Uterus (tissue), 4 donors: ENCODE data around the gene ACVR1B. TPM values are rescaled to one million over a fixed set of nuclear protein-coding genes. Genes with fewer than 3 reads are reported as not detected.

Source experiments
- DNase-seq, 2 donors: peaks; one replicate each; pipeline ENCODE4 v3.0.0-alpha.2; 2019 to 2020
- H3K27ac ChIP-seq, 2 donors: fragments of 200-600 bp; sonication (generic); 1 replicate in 1 of 2; 2 replicates in 1 of 2; pipeline ENCODE4 v1.5.1; 2016 to 2018
- H3K27me3 ChIP-seq, 2 donors: fragments of 200-600 bp; sonication (generic); one replicate each; pipeline ENCODE4 v1.5.1; 2018 to 2019; ENCODE audit warnings: control low read depth in 1 of 2
- H3K36me3 ChIP-seq, 2 donors: fragments of 200-600 bp; sonication (generic); one replicate each; pipeline ENCODE4 v1.5.1; 2019; ENCODE audit warnings: control low read depth in 1 of 2
- H3K4me1 ChIP-seq, 2 donors: fragments of 200-600 bp; sonication (generic); one replicate each; pipeline ENCODE4 v1.5.1; 2018 to 2019; ENCODE audit warnings: control low read depth in 1 of 2
- H3K4me3 ChIP-seq, 2 donors: fragments of 200-600 bp; sonication (generic); 1 replicate in 1 of 2; 2 replicates in 1 of 2; pipeline ENCODE4 v1.5.1; 2018 to 2019; ENCODE audit warnings: mild to moderate bottlenecking in 1 of 2
- H3K9me3 ChIP-seq, 2 donors: fragments of 200-600 bp; sonication (generic); one replicate each; pipeline ENCODE4 v1.5.1; 2019; ENCODE audit warnings: control low read depth in 1 of 2
- CTCF ChIP-seq, 4 experiments: fragments of 200-600 bp in 2 of 4; fragments of 450-650 bp in 2 of 4; sonication (generic) in 2 of 4; IDR thresholded peaks; one replicate each; pipeline ENCODE4 v1.5.1; 2016 to 2019; ENCODE audit warnings: antibody characterized with exemption in 4 of 4, mild to moderate bottlenecking in 2 of 4, moderate library complexity in 1 of 4
- POLR2A ChIP-seq, 2 donors: fragments of 450-650 bp; IDR thresholded peaks; one replicate each; pipeline ENCODE4 v1.6.1; 2016; ENCODE audit warnings: antibody characterized with exemption in 2 of 2, mild to moderate bottlenecking in 1 of 2, moderate library complexity in 1 of 2
- intact Hi-C: fragments of 100-400 bp; cut with DNase I; formaldehyde crosslinking; loops from one replicate; pipeline ENCODE4 v1.15.1; 2023; ENCODE audit warnings: low total_unique reads
- total RNA-seq, 4 donors: library from RNA; depleted of rRNA in 3 of 4; stranded (reverse); fragments of >200 nt in 3 of 4; gene quantifications; one replicate each; pipeline versions ENCODE4 v1.1.0 to v1.2.4, GENCODE V29; 2014 to 2023
- donor health status: DM: yes; HTN: yes; CAD: no.

The ACVR1B gene
- total RNA-seq, 4 donors from 2014 or later = 2.6 to 31.6 (median 14.4) TPM

- TF ChIP-seq CTCF (IDR thresholded peaks at IDR 0.05) (no peak), POLR2A (IDR thresholded peaks at IDR 0.05) (no peak)
- intact Hi-C loops = no loop called here
- peak; percentile 80 to 88 for DNase-seq
- peak overlapping the region; percentile 70 to 76 for H3K4me3 ChIP-seq
- peak overlapping the region; percentile 90 to 98 for H3K27ac ChIP-seq
- H3K27me3 ChIP-seq = no peaks in the 10 kb centered on the region
- no peaks in the 10 kb centered on the region for H3K36me3 ChIP-seq
- H3K9me3 ChIP-seq = no peaks in the 10 kb centered on the region
- peaks cover 9 to 15% of the 10 kb centered on the region in 2 donors for H3K4me1 ChIP-seq
These were observed 85.9 kb downstream of the ACVR1B start for GRCh38 chr12:52037248-52037861.

GRCh38 chr12:52038447-52038846 is 86.9 kb downstream of the ACVR1B start:
- H3K27me3 ChIP-seq = no peaks in the 10 kb centered on the region
- H3K9me3 ChIP-seq = no peaks in the 10 kb centered on the region
- no peaks in the 10 kb centered on the region for H3K36me3 ChIP-seq
- peak overlapping the region; percentile 90 to 98 for H3K27ac ChIP-seq
- intact Hi-C loops = no loop called here
- peak in 1 of 2 donors; percentile 40 for DNase-seq
- TF ChIP-seq POLR2A (IDR thresholded peaks at IDR 0.05) = peak; percentile 11 to 13
- TF ChIP-seq CTCF (IDR thresholded peaks at IDR 0.05) = no peak
- peaks cover 7 to 14% of the 10 kb centered on the region in 2 donors for H3K4me1 ChIP-seq
- H3K4me3 ChIP-seq = peak overlapping the region in 1 of 2 donors; percentile 76

- Histone ChIP-seq H3K36me3 (no peaks in the 10 kb centered on the region), H3K9me3 (no peaks in the 10 kb centered on the region), H3K27ac (peak overlapping the region in 1 of 2 donors; percentile 3), H3K4me3 (no peak overlapping the region), H3K4me1 (peaks cover 15 to 30% of the 10 kb centered on the region in 2 donors), H3K27me3 (no peaks in the 10 kb centered on the region)
- no peak for DNase-seq
- TF ChIP-seq POLR2A (IDR thresholded peaks at IDR 0.05) (no peak), CTCF (IDR thresholded peaks at IDR 0.05) (no peak)
- intact Hi-C loops = no loop called here
These were observed 89.5 kb downstream of the ACVR1B start for GRCh38 chr12:52041035-52041434.

GRCh38 chr12:52041695-52042123 is 90.2 kb downstream of the ACVR1B start:
- Histone ChIP-seq H3K27me3 (no peaks in the 10 kb centered on the region), H3K27ac (peak overlapping the region; percentile 95 to 99), H3K4me1 (peaks cover 15 to 26% of the 10 kb centered on the region in 2 donors), H3K4me3 (no peak overlapping the region), H3K36me3 (no peaks in the 10 kb centered on the region), H3K9me3 (no peaks in the 10 kb centered on the region)
- peak in 1 of 2 donors; percentile 60 for DNase-seq
- intact Hi-C loops = no loop called here
- TF ChIP-seq POLR2A (IDR thresholded peaks at IDR 0.05) (no peak), CTCF (IDR thresholded peaks at IDR 0.05) (no peak)

GRCh38 chr12:52042706-52043385 is 91.3 kb downstream of the ACVR1B start:
- H3K27me3 ChIP-seq = no peaks in the 10 kb centered on the region
- H3K4me3 ChIP-seq = no peak overlapping the region
- DNase-seq = peak in 1 of 2 donors; percentile 36
- no peaks in the 10 kb centered on the region for H3K36me3 ChIP-seq
- H3K27ac ChIP-seq = peak overlapping the region; percentile 95 to 99
- TF ChIP-seq POLR2A (IDR thresholded peaks at IDR 0.05) = no peak
- no peak for TF ChIP-seq CTCF (IDR thresholded peaks at IDR 0.05)
- H3K9me3 ChIP-seq = no peaks in the 10 kb centered on the region
- intact Hi-C loops = no loop called here
- H3K4me1 ChIP-seq = peaks cover 15 to 26% of the 10 kb centered on the region in 2 donors
